KMS-11 (cell line): ENCODE measurements around the gene FOCAD.

Source experiments
- H2AFZ ChIP-seq: fragments of 200-600 bp; sonication (generic); 2 replicates; pipeline ENCODE4 v1.6.1; 2016; ENCODE audit warnings: antibody characterized with exemption, mixed run types, low read depth
- H3K27ac ChIP-seq: fragments of 200-600 bp; sonication (generic); 2 replicates; pipeline ENCODE4 v1.6.1; 2016; ENCODE audit warnings: mild to moderate bottlenecking, mixed run types
- H3K27me3 ChIP-seq: fragments of 200-600 bp; sonication (generic); 2 replicates; pipeline ENCODE4 v1.6.1; 2017; ENCODE audit warnings: mild to moderate bottlenecking, low read depth, mixed run types, moderate library complexity; ENCODE audit not compliant: insufficient read depth
- H3K36me3 ChIP-seq: fragments of 200-600 bp; sonication (generic); 2 replicates; pipeline ENCODE4 v1.6.1; 2017; ENCODE audit warnings: mild to moderate bottlenecking, mixed run types; ENCODE audit not compliant: insufficient read depth
- H3K4me1 ChIP-seq: fragments of 200-600 bp; sonication (generic); 2 replicates; pipeline ENCODE4 v1.6.1; 2016; ENCODE audit warnings: mild to moderate bottlenecking, low read depth, mixed run types; ENCODE audit not compliant: poor library complexity, severe bottlenecking
- H3K4me2 ChIP-seq: fragments of 200-600 bp; sonication (generic); 2 replicates; pipeline ENCODE4 v1.7.0; 2016; ENCODE audit warnings: mild to moderate bottlenecking, mixed run types
- H3K4me3 ChIP-seq: fragments of 200-600 bp; sonication (generic); IDR thresholded peaks from 2 replicates; pipeline ENCODE4 v1.6.1; 2017; ENCODE audit warnings: low read depth, low read length, mixed read lengths; ENCODE audit not compliant: insufficient read depth
- H3K79me2 ChIP-seq: fragments of 200-600 bp; sonication (generic); 2 replicates; pipeline ENCODE4 v1.6.1; 2016; ENCODE audit warnings: low read depth, mixed run types; ENCODE audit not compliant: insufficient read depth
- H3K9ac ChIP-seq: fragments of 200-600 bp; sonication (generic); 2 replicates; pipeline ENCODE4 v1.6.1; 2016; ENCODE audit warnings: mild to moderate bottlenecking, mixed run types
- H4K20me1 ChIP-seq: fragments of 200-600 bp; sonication (generic); 2 replicates; pipeline ENCODE4 v1.6.1; 2016; ENCODE audit warnings: mild to moderate bottlenecking, mixed run types; ENCODE audit not compliant: insufficient read depth
- TF ChIP-seq, protein P1 (sequence below): fragments of 200-600 bp; sonication (generic); conservative IDR thresholded peaks from 2 replicates; pipeline ENCODE4 v1.6.1; 2017; ENCODE audit warnings: low read depth, mild to moderate bottlenecking, antibody characterized with exemption, low read length, moderate library complexity, mixed read lengths

The FOCAD gene

DNA sequence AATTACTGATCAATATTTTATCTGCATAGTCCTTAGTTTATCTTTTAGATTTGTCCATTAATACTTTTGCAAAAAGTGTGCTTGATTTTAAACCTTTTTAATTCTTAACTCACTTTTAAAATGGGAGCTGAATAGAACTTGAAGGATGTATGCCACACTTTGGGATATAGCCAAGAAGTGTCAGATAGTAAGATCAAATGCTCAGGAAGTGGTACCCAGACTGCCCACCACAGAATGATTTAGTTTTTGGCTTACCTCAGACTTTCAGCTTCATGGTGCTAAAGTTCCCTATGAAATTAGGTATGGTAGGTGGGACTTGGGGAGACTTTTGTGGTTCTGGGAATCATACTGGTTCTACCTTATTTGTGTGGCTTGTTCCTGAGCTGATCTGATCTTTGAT lies 14.7 kb downstream of the FOCAD start:
- no peaks in the 10 kb centered on the region for H4K20me1 ChIP-seq
- H3K27ac ChIP-seq = no peak overlapping the region
- no peak overlapping the region for H3K9ac ChIP-seq
- TF ChIP-seq, protein P1, sequence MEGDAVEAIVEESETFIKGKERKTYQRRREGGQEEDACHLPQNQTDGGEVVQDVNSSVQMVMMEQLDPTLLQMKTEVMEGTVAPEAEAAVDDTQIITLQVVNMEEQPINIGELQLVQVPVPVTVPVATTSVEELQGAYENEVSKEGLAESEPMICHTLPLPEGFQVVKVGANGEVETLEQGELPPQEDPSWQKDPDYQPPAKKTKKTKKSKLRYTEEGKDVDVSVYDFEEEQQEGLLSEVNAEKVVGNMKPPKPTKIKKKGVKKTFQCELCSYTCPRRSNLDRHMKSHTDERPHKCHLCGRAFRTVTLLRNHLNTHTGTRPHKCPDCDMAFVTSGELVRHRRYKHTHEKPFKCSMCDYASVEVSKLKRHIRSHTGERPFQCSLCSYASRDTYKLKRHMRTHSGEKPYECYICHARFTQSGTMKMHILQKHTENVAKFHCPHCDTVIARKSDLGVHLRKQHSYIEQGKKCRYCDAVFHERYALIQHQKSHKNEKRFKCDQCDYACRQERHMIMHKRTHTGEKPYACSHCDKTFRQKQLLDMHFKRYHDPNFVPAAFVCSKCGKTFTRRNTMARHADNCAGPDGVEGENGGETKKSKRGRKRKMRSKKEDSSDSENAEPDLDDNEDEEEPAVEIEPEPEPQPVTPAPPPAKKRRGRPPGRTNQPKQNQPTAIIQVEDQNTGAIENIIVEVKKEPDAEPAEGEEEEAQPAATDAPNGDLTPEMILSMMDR = no peak
- H3K79me2 ChIP-seq = no peaks in the 10 kb centered on the region
- no peak overlapping the region for H2AFZ ChIP-seq
- H3K36me3 ChIP-seq = no peaks in the 10 kb centered on the region
- no peaks in the 10 kb centered on the region for H3K27me3 ChIP-seq
- H3K4me2 ChIP-seq = no peak overlapping the region
- peaks cover 6% of the 10 kb centered on the region for H3K4me1 ChIP-seq
- no peak overlapping the region for H3K4me3 ChIP-seq

GRCh38 chr9:20701060-20701459 lies 17.0 kb downstream of the FOCAD start:
- H3K4me1 ChIP-seq = peaks cover 6% of the 10 kb centered on the region
- no peaks in the 10 kb centered on the region for H3K79me2 ChIP-seq
- H3K9ac ChIP-seq = no peak overlapping the region
- H3K27ac ChIP-seq = no peak overlapping the region
- H3K4me3 ChIP-seq = no peak overlapping the region
- H4K20me1 ChIP-seq = no peaks in the 10 kb centered on the region
- no peak overlapping the region for H2AFZ ChIP-seq
- H3K4me2 ChIP-seq = no peak overlapping the region
- H3K27me3 ChIP-seq = no peaks in the 10 kb centered on the region
- TF ChIP-seq, protein P1 = no peak
- H3K36me3 ChIP-seq = no peaks in the 10 kb centered on the region

GRCh38 chr9:20702570-20702969 lies 18.5 kb downstream of the FOCAD start:
- Histone ChIP-seq H4K20me1 (no peaks in the 10 kb centered on the region), H3K27me3 (no peaks in the 10 kb centered on the region), H3K27ac (no peak overlapping the region), H3K4me2 (no peak overlapping the region), H3K79me2 (no peaks in the 10 kb centered on the region), H3K4me3 (no peak overlapping the region), H3K36me3 (no peaks in the 10 kb centered on the region), H3K4me1 (peaks cover 6% of the 10 kb centered on the region), H3K9ac (no peak overlapping the region), H2AFZ (no peak overlapping the region)
- TF ChIP-seq, protein P1 = no peak

- H3K79me2 ChIP-seq = no peaks in the 10 kb centered on the region
- no peaks in the 10 kb centered on the region for H4K20me1 ChIP-seq
- no peak overlapping the region for H3K27ac ChIP-seq
- no peak overlapping the region for H3K4me3 ChIP-seq
- no peak overlapping the region for H2AFZ ChIP-seq
- no peak overlapping the region for H3K4me2 ChIP-seq
- H3K9ac ChIP-seq = no peak overlapping the region
- TF ChIP-seq, protein P1 = no peak
- no peaks in the 10 kb centered on the region for H3K36me3 ChIP-seq
- no peaks in the 10 kb centered on the region for H3K27me3 ChIP-seq
- peaks cover 6% of the 10 kb centered on the region for H3K4me1 ChIP-seq
These were observed 19.1 kb downstream of the FOCAD start for GRCh38 chr9:20703146-20703545.

- Histone ChIP-seq H2AFZ (no peak overlapping the region), H3K4me2 (no peak overlapping the region), H3K9ac (no peak overlapping the region), H3K4me3 (no peak overlapping the region), H3K4me1 (no peaks in the 10 kb centered on the region), H3K27me3 (no peaks in the 10 kb centered on the region), H3K36me3 (no peaks in the 10 kb centered on the region), H3K79me2 (no peaks in the 10 kb centered on the region), H4K20me1 (no peaks in the 10 kb centered on the region), H3K27ac (no peak overlapping the region)
- TF ChIP-seq, protein P1 = no peak
These were observed 23.6 kb downstream of the FOCAD start for GRCh38 chr9:20707708-20708107.
